Sciatic nerve (tissue), 2 donors: ENCODE data around the gene PDIA6. TPM values are rescaled to one million over a fixed set of nuclear protein-coding genes. Genes with fewer than 3 reads are reported as not detected.
A peak's percentile ranks its signal among the peaks of the same experiment; 100 is the strongest.

Experiments
- ATAC-seq: fragments of 200-7000 bp; cut with Tn5 transposase; one replicate; pipeline ENCODE4 v1.9.1; 2020; ENCODE audit warnings: mild to moderate bottlenecking, moderate library complexity
- DNase-seq: peaks from one replicate; pipeline ENCODE4 v3.0.0-alpha.2; 2020; ENCODE audit warnings: low spot score
- intact Hi-C: fragments of 100-400 bp; cut with DNase I; formaldehyde crosslinking; loops from one replicate; pipeline ENCODE4 v1.14.2; 2022
- total RNA-seq: library from RNA; stranded (reverse); fragmentation: NEBNext Ultra II Directional; extraction: Animal tissue kit (Norgen Biotek cat#: 25700); gene quantifications from one replicate; pipeline ENCODE4 v1.2.1, GENCODE V29; 2021
- donor health status: DM: no; HTN: no; CAD: no.
- donor health status: DM: no; HTN: no; CAD: no.

The PDIA6 gene, protein sequence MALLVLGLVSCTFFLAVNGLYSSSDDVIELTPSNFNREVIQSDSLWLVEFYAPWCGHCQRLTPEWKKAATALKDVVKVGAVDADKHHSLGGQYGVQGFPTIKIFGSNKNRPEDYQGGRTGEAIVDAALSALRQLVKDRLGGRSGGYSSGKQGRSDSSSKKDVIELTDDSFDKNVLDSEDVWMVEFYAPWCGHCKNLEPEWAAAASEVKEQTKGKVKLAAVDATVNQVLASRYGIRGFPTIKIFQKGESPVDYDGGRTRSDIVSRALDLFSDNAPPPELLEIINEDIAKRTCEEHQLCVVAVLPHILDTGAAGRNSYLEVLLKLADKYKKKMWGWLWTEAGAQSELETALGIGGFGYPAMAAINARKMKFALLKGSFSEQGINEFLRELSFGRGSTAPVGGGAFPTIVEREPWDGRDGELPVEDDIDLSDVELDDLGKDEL
- 95.4 TPM for total RNA-seq

DNA sequence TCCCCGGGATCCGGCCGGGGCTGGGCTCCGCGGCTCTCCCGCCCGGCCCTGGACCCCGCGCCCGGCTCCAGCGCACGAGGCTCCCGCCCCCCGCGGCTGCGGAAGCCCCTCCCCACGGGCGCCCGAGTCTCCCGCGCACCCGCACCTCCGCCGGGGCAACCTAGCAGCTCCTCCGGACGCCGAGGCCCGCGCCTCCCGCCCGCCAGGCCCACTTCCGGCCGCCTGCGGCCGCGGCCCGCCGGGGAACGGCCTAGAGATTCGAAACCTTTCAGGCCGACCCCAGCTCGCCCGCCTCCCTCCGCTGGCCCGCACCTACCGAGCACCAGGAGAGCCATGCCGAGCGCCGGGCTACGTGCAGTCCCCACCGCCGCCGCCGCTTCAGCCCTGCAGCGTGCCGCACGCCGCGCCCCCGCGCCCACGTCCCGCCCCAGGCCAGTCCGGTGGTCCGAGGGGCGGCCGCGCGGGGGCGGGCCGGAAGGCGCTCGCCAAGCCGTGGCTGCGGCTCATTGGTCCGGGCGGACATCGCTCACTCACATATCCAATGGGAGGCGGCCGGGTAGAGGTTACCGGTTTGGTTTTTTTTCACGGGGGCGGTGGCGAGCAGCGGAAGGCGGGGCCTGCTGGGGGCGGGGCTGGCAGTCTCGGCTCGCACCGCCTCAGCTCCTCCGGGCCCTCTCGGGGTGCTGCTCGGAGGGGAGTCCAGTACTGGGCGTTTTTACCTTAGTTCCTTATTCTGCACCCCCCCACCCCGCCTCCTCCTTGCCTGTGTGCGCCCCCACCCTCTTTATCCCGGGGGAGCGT is at the start of gene PDIA6:
PDIA6 (minus strand) TSS at position 424 of the 801 bp plus-strand sequence; CDS start at position 335, 89 bp downstream.
- intact Hi-C loops = no loop called here
- ATAC-seq (peak; percentile 98), DNase-seq (peak; percentile 99)

DNA sequence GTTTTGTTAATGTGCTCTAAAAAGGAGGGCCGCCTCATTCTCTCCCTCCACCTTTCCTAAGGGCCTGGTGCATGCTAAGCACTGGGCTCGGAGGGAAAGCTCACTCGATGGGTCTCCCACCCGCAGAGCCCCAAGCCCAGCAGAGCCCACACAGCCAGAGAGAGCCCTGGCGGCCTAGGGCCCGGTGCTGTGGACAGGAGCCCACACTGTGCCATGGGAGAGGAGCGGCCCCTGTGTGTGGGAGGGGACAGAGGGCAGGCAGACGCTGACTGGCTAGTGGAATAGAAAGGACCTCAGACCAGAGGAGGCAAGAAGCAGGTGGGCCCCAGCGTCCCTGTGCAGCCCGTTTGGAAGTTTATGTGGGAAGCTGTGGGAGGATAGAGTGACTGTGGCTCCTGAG is 49.7 kb upstream of the PDIA6 start:
- ATAC-seq (no peak), DNase-seq (no peak)
- intact Hi-C loops = no loop called here

DNA sequence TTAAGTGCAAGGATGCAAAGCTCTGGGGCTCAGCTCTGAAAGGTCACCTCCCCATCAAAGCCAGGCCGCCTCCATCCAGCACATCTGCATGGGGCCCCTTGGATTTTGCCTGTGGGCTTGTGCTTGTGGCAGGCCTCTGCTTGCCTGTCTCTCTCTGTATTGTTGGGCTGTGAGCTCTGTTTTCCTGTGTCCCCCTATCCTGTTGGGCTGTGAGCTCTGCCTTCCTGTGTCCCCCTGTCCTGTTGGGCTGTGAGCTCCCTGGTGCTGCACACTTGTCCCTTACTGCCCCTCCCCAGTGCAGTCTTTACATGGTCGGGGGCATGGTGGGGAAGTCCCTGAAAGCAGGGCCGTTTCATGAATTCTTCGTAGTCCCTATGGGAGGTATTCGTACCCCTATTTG is 49.2 kb upstream of the PDIA6 start:
- no peak for DNase-seq
- intact Hi-C loops = no loop called here
- ATAC-seq = no peak

DNA sequence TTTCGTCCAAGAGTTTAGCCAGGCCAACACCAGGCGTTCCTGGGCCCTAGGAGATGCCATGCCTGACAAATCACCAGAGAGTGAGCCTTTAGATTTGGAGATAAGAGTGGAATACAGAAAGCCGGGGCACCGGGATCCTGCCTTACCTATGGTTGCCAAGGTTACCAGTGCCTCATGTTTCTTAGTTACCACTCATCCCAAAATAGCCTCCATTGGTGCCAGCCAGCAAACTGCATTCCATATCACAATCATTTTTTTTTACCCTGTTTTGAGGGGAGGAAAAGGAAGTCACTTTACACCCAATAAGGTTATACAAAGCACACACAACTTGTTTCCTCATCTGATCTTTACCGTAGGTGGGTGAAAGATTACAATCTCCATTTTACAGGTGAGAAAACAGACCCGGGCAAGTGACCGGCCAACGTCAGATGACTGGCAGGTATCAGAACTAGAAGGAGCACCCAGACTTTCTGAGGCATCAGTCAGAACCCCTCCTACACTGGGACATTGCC is 48.3 kb upstream of the PDIA6 start:
- intact Hi-C loops = no loop called here
- ATAC-seq = no peak
- DNase-seq = no peak

DNA sequence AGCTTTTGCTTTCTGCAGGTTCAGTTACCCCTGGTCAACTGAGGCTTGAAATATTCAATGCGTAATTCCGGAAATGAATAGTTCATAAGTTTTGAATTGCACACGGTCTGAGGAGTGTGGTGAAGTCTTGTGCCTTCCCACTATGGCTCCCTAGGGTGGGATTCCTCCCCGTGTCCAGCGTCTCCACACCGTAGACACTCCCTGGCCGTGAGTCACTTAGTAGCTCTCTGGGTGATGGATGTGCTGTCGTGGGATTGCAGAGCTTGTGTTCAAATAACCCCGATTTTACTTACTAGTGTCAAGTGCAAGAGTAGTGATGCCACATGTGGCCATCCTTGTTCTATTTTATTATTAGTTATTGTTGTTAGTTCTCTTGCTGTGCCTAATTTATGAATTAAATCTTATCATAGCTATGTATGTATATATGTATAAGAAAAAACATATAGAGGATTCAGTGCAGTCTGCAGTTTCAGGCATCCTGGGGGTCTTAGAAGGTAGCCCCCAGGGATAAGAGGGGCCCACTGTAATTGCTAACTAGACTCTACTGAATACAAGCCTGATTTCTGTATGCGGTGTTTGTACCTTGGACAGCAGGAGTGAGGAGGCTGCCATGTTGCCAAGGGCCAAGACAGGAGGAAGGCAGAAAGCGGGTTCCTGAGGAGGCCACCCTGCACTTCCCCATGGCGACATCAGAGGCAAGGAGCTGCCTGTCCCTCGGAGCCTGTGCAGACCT is 47.7 kb upstream of the PDIA6 start:
- no peak for ATAC-seq
- DNase-seq = no peak
- intact Hi-C loops = no loop called here

DNA sequence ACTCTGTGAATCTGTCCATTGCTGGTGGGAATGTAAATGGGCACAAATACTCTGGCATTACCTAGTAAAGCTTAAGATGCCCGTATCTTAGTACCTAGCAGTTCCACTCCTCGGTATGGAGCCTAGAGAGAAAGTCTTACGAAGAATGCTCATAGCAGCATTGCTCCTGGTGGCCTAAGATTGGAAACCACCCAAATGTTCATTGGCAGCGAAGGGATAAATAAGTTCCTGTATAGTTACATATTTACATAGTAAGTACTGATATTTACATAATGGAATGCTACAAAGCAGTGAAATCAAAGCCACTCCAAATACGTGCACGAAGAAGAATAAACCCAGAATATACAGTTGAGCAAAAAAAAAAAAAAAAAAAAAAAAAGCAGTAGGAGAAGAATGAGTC is 46.7 kb upstream of the PDIA6 start:
- no peak for ATAC-seq
- no peak for DNase-seq
- intact Hi-C loops = no loop called here

DNA sequence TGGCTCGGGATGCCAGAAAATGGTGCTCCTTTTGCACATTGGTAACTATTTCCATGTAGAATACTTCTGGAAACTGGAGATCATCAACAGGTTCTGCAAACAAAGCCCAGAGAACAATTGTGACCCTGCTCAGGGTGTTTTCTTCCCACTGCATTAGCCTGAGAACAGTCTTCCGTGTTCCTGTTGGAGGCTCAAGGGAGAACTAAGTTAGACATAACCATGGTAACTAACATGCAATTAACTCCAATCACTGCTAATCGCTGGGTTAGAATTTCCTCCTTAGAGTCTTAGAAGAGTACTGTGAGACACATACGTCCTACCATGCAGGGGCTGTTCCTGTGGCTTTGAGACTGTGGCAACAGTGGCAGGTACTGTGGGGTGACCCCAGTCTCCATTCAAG is 36.0 kb upstream of the PDIA6 start:
- intact Hi-C loops = no loop called here
- ATAC-seq (no peak), DNase-seq (no peak)

DNA sequence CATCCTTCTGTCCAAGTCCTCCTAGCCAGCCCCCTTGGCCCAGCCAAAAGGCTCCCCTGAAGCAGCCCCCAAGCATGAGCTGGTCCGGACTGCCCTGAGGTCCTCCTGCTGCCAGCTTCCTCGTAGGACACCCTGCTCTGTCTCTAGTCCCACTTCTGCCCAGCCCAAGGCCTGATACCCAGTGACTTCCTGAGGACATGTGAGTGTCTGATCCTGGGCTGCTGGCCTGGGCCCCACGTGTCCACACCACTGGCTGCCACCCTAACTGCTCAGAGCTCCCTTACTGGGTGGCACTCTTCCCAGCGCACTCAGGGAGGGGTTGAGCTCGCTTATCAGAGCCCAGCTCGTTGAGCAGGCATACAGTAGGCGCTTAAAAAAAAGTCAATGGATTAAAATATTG is 34.4 kb upstream of the PDIA6 start:
- DNase-seq (no peak), ATAC-seq (peak; percentile 51)
- intact Hi-C loops = no loop called here

DNA sequence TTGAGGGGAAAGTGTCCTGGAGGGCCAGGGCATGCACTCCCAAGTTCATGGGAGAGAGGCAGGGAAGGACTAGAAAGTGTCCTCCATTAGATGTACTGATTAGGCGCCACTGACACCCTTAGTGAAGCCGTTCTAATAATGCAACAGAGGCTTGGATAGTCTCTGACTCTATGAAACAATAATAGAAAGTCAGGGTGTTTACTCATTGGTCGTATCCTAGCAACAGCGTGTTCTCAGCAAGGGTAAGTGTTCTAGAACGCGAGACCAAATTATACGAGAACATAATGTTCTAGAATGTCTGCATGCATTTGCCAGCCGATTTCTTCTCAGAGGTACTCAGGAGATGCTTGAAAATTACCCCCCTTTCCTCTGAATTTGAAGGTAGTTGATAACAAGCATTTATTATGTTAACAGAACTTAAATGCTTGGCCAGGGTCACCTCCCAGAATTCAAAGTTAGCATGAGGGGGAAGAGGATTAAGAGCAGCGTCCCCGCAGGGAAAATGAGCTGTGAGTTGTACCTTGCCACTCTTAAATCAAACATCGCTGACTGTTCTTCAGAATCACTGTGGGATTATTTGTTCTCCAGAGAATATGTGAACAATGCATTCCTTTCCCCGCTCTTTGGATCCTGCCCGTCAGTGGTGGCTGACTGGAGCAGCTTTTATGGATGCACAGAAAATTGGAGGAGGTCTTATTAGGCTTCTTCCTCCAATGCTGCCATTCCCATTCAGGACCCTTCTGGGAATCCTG is 33.7 kb upstream of the PDIA6 start:
- DNase-seq = peak; percentile 15
- intact Hi-C loops = no loop called here
- no peak for ATAC-seq

DNA sequence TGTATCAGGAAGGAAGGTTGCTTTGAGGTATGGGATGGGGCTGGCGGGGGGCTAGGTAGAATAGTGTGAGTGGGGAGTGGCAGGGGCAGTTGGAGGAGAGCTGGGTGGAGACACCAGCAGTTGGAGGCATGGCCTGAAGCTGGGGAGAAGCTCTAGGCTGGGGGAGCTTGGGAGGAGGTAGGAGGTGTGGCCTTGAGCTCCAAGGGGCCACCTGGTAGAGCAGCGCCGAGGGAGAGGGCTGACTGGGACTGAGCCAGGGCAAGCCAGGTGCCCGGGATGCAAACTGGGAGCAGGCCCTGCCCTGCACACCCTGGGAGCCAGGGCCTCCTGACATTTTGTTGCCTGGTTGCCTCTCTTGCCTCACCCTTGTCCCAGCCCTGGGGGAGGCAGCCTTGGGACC is 33.1 kb upstream of the PDIA6 start:
- intact Hi-C loops = no loop called here
- ATAC-seq = no peak
- DNase-seq = no peak

DNA sequence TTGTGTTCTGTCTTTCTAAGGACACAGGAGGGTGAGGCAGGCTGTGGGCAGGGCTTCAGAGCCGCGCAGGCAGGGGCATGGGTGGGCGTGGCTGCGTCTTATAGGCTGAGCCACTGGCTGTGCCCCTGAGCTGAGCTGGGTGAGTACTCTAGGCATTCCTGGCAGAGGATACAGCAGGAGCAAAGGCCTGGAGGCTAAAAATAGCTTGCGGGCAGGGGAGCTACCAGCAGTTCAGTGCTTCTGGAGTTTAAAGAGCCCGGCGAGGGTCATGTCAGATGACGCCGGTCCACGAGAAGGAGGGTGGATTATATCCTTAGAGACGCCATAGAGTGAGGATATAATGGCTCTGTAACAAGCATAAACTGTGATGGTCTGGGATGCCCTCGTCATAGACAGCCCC is 31.5 kb upstream of the PDIA6 start:
- intact Hi-C loops = no loop called here
- DNase-seq = no peak
- peak; percentile 76 for ATAC-seq

DNA sequence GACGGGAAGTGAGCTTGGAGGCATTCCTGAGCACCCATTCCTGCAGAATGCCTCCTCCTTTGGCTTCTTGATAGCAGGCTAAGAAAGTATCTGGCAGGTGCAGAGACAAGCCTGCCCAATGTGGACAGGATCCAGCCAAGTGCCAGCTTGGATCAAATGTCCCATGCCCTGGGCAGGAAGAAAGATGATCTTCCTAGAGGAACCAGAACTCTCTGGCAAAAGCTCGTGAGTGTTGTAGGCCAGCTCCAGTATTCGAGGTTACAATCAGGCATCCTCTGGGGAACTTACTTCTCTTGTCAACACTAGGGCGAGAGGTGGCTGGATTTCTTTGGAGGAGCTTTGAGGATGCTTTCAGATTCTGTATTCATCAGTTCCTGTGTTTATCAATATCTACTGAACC is 29.9 kb upstream of the PDIA6 start:
- intact Hi-C loops = no loop called here
- no peak for DNase-seq
- ATAC-seq = no peak

DNA sequence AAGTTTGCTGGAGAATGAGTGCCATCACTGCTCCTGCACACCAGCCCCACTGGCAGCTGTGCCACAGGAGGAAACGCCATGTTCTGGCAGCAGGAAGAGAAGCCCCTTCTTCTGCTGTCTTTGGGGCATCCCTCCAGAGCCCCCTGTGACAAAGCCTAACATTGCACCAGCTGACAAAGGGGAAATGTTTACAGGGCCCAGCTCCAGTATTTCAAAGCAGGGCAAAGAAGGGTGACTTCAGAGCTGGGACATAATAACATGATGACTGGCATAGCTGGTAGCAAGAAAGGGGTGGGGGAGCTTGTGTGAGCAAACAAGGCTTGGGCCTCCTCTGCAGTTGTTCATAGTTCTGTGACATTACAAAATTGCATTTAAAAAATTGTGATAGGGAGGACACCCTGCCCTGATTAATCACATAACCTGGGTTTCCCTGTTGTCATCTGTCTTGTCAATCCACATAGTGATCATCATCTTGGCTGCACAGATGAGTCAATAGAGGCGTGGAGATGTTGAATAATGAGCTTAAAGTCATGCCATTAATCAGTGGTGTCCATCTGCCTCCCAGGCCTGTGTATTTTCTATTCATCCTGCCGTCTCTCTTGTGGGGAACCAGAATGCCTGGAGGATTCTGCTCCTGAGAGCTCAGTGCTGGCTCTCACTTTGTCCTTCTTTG is 29.1 kb upstream of the PDIA6 start:
- DNase-seq = no peak
- ATAC-seq = no peak
- intact Hi-C loops = no loop called here

DNA sequence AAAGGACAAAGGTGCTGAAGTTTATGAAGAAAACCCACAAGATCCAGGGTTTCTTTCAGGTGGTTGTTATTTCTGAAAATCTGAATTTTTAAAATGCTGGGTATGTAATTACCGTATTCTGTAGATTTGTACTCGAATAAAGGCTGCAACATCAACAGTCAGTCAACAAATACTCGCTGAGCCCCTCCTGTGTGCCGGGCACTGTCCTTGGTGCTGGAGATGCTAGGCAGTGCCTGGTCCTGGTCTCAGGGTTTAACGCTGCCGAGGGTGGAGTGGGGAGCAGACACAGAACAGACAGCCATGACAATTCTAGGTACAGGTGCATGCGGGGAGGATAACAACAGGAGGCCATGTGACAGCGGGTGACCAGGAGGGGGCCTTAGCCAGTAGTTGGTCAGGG is 27.2 kb upstream of the PDIA6 start:
- intact Hi-C loops = loop anchor here (10.0 kb wide), 1 partner anchor 585 kb away; no protein-coding TSS in a partner anchor
- DNase-seq = no peak

DNA sequence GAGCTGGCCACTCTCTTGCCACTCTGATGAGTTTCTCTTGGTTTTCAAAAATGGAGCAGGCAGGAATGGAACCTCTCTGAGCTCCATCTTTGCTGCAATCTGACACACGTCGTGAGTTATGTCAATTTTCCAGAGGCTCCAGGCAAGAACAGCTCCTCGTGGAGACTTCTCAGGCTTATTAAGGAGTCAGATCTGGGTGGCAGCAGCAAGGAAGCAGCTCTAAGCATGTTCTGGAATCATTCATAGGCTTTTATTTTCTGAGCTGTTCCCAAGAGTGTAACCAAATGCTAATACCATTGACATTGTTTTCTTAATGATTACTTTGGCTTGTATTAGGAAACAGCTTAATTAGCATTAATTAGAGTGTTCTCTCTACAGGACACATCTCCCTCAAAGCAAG is 26.1 kb upstream of the PDIA6 start:
- ATAC-seq (no peak), DNase-seq (no peak)
- intact Hi-C loops = loop anchor here (10.0 kb wide), 1 partner anchor 586 kb away; no protein-coding TSS in a partner anchor

More for the DNA sequence above, 27.2 kb upstream of the PDIA6 start:
- no peak for ATAC-seq

DNA sequence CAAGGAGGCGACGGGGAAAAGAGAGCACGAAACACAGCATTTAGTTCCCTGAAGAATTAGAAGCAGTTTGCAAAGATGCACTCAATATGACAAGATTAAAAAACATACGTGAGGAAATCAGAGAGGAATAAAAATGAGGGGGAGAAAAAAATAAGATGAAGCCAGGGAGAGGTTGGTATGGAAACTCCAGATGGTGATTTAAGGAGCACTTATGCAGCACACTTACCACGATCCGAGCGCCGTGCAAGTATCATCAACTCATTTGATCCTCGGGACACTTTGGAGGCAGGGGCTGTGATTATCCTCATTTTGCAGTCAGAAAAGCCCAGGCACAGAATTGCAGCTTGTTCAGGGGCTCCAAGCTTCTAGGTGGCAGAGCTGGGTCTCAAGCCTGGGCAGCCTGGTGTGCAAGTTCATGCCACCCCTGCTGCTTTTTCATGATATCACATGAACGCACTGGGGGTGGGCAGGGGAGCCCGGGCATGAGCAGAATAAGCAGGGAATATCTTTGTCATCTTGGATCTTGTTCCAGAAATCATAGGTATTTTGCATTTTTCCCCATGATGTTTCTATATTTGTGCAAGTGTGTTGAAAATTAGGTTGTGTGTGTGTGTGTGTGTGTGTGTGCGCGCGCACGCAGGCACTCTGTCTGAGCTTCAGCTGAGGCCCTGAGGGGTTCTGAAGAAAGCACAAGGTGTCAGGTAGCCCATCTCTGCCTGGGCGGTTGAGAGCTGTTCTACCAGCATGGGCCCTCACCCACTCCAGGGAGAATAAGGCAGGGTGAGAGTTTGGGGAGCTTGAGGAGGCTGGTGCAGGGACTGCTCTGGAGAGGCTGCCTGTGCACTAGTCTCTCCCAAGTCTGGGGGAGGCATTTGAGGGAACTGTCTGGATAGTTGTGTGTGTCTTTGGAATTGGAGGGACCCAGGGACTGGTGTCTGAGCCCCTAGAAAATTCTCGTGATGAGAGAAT is 25.0 kb upstream of the PDIA6 start:
- DNase-seq = no peak
- no peak for ATAC-seq
- intact Hi-C loops = loop anchor here (10.0 kb wide), 1 partner anchor 587 kb away; no protein-coding TSS in a partner anchor
